HCT116 (cell line): ENCODE measurements around the gene CKMT2.
"Not testable (repeated sequence)": the region's sequence is repeated elsewhere in the genome, so short reads cannot be mapped to it uniquely, and the experiment has no call there.

ENCODE experiments used
- CEBPB ChIP-seq: IDR thresholded peaks from 2 replicates; pipeline ENCODE4 v1.6.1; 2012; ENCODE audit warnings: low read depth
- CTCF ChIP-seq, 3 experiments: fragments of 200-600 bp in 1 of 3; sonication (generic) in 1 of 3; IDR thresholded peaks in 2 of 3; conservative IDR thresholded peaks in 1 of 3; 2 replicates each; pipeline ENCODE4 v1.5.1; 2012 to 2017; ENCODE audit warnings: low read depth in 2 of 3, low read length in 2 of 3, antibody characterized with exemption in 1 of 3, borderline replicate concordance in 1 of 3, control low read depth in 1 of 3, mild to moderate bottlenecking in 1 of 3, mixed read lengths in 1 of 3, mixed run types in 1 of 3, moderate library complexity in 1 of 3; ENCODE audit not compliant: insufficient read depth in 1 of 3
- EZH2 ChIP-seq: fragments of 200-600 bp; sonication (generic); IDR thresholded peaks from 2 replicates; pipeline ENCODE4 v1.6.1; 2017; ENCODE audit warnings: antibody characterized with exemption, mixed run types
- FOSL1 ChIP-seq: IDR thresholded peaks from 2 replicates; pipeline ENCODE4 v1.6.1; 2012; ENCODE audit warnings: low read depth
- JUND ChIP-seq: IDR thresholded peaks from 2 replicates; pipeline ENCODE4 v1.6.1; 2012
- POLR2A ChIP-seq: IDR thresholded peaks from 2 replicates; pipeline ENCODE4 v1.7.0; 2011; ENCODE audit warnings: borderline replicate concordance; ENCODE audit not compliant: insufficient read depth, insufficient read length; ENCODE audit errors: extremely low read depth
- POLR2AphosphoS5 ChIP-seq: IDR thresholded peaks from 2 replicates; pipeline ENCODE4 v1.6.1; 2011; ENCODE audit warnings: mild to moderate bottlenecking, low read depth, low read length, moderate library complexity
- REST ChIP-seq: IDR thresholded peaks from 2 replicates; pipeline ENCODE4 v1.6.1; 2012; ENCODE audit warnings: low read depth
- SIN3A ChIP-seq: IDR thresholded peaks from 2 replicates; pipeline ENCODE4 v1.6.1; 2012; ENCODE audit warnings: low read depth
- SRF ChIP-seq: IDR thresholded peaks from 2 replicates; pipeline ENCODE4 v1.6.1; 2012; ENCODE audit warnings: low read depth
- TCF7L2 ChIP-seq: IDR thresholded peaks from 2 replicates; pipeline ENCODE4 v1.7.0; 2011; ENCODE audit warnings: borderline replicate concordance, inconsistent platforms; ENCODE audit not compliant: insufficient read depth, insufficient read length; ENCODE audit errors: extremely low read depth
- YY1 ChIP-seq: IDR thresholded peaks from 2 replicates; pipeline ENCODE4 v1.6.1; 2011; ENCODE audit warnings: low read length, low read depth, moderate library complexity, mild to moderate bottlenecking; ENCODE audit not compliant: insufficient replicate concordance; ENCODE audit errors: extremely low read depth
- ZBTB33 ChIP-seq: IDR thresholded peaks from 2 replicates; pipeline ENCODE4 v1.6.1; 2011; ENCODE audit warnings: mild to moderate bottlenecking, low read length, moderate library complexity; ENCODE audit not compliant: insufficient replicate concordance; ENCODE audit errors: extremely low read depth
- ZNF274 ChIP-seq: fragments of 200-500 bp; sonication (Bioruptor generic); IDR thresholded peaks from 2 replicates; pipeline ENCODE4 v1.6.1; 2014; ENCODE audit warnings: mild to moderate bottlenecking, low read depth, low read length, inconsistent platforms

- not testable (repeated sequence) for TF ChIP-seq FOSL1; SRF; CTCF (IDR thresholded peaks at IDR 0.05 in 2 of 3, conservative IDR thresholded peaks at IDR 0.05 in 1 of 3; ENCODE audit: borderline replicate concordance in 1 of 3, insufficient read depth in 1 of 3, low read depth in 2 of 3, low read length in 2 of 3); POLR2A; TCF7L2; REST; YY1; SIN3A; CEBPB; POLR2AphosphoS5; EZH2; ZBTB33; JUND; ZNF274
Measured at GRCh38 chr5:81294021-81294420, 60.9 kb downstream of the CKMT2 start.
